ENCODE results near the gene KIAA1671. TPM values are rescaled to one million over a fixed set of nuclear protein-coding genes. Genes with fewer than 3 reads are reported as not detected.

The KIAA1671 gene
- total RNA-seq, 1 donor from 2014 or later = 11.5 TPM

GRCh38 chr22:25101986-25102385, 149.5 kb downstream of the KIAA1671 start:
- peaks cover 3 to 5% (median 4%) of the 10 kb centered on the region in 3 donors for H3K4me1 ChIP-seq (ENCODE audit: control insufficient read depth in 3 of 3, insufficient read depth in 3 of 3, low read length in 3 of 3)
- no peak overlapping the region for H3K4me3 ChIP-seq (ENCODE audit: low read length in 3 of 3)
- H3K27ac ChIP-seq (ENCODE audit: low read depth, low read length) = no peak overlapping the region
- peaks cover 3 to 17% (median 5%) of the 10 kb centered on the region in 3 donors for H3K36me3 ChIP-seq (ENCODE audit: control insufficient read depth in 3 of 3, insufficient read depth in 3 of 3, low read length in 3 of 3)
- no peak overlapping the region for H3K9ac ChIP-seq (ENCODE audit: low read depth in 1 of 3, low read length in 3 of 3)
- H3K9me3 ChIP-seq (ENCODE audit: control insufficient read depth in 3 of 3, low read length in 3 of 3) = no peaks in the 10 kb centered on the region
- H3K27me3 ChIP-seq (ENCODE audit: control insufficient read depth in 3 of 3, insufficient read depth in 3 of 3, low read length in 3 of 3) = no peaks in the 10 kb centered on the region

GRCh38 chr22:25102722-25103121, 150.2 kb downstream of the KIAA1671 start:
- H3K27ac ChIP-seq (ENCODE audit: low read depth, low read length) = no peak overlapping the region
- H3K4me1 ChIP-seq (ENCODE audit: control insufficient read depth in 3 of 3, insufficient read depth in 3 of 3, low read length in 3 of 3) = peaks cover 3 to 5% (median 4%) of the 10 kb centered on the region in 3 donors
- no peaks in the 10 kb centered on the region for H3K9me3 ChIP-seq (ENCODE audit: control insufficient read depth in 3 of 3, low read length in 3 of 3)
- no peak overlapping the region for H3K4me3 ChIP-seq (ENCODE audit: low read length in 3 of 3)
- peaks cover 3 to 17% (median 5%) of the 10 kb centered on the region in 3 donors for H3K36me3 ChIP-seq (ENCODE audit: control insufficient read depth in 3 of 3, insufficient read depth in 3 of 3, low read length in 3 of 3)
- H3K27me3 ChIP-seq (ENCODE audit: control insufficient read depth in 3 of 3, insufficient read depth in 3 of 3, low read length in 3 of 3) = no peaks in the 10 kb centered on the region
- H3K9ac ChIP-seq (ENCODE audit: low read depth in 1 of 3, low read length in 3 of 3) = peak overlapping the region in 1 of 3 donors; percentile 28

GRCh38 chr22:25104367-25104766, 151.9 kb downstream of the KIAA1671 start:
- H3K9me3 ChIP-seq (ENCODE audit: control insufficient read depth in 3 of 3, low read length in 3 of 3) = no peaks in the 10 kb centered on the region
- H3K36me3 ChIP-seq (ENCODE audit: control insufficient read depth in 3 of 3, insufficient read depth in 3 of 3, low read length in 3 of 3) = peaks cover 9 to 26% (median 12%) of the 10 kb centered on the region in 3 donors
- H3K27me3 ChIP-seq (ENCODE audit: control insufficient read depth in 3 of 3, insufficient read depth in 3 of 3, low read length in 3 of 3) = no peaks in the 10 kb centered on the region
- no peak overlapping the region for H3K9ac ChIP-seq (ENCODE audit: low read depth in 1 of 3, low read length in 3 of 3)
- H3K4me1 ChIP-seq (ENCODE audit: control insufficient read depth in 3 of 3, insufficient read depth in 3 of 3, low read length in 3 of 3) = peaks cover 3 to 5% (median 4%) of the 10 kb centered on the region in 3 donors
- no peak overlapping the region for H3K4me3 ChIP-seq (ENCODE audit: low read length in 3 of 3)
- H3K27ac ChIP-seq (ENCODE audit: low read depth, low read length) = no peak overlapping the region

GRCh38 chr22:25105817-25106650, 153.5 kb downstream of the KIAA1671 start:
- no peak overlapping the region for H3K27ac ChIP-seq (ENCODE audit: low read depth, low read length)
- H3K4me1 ChIP-seq (ENCODE audit: control insufficient read depth in 3 of 3, insufficient read depth in 3 of 3, low read length in 3 of 3) = peaks cover 9 to 12% (median 12%) of the 10 kb centered on the region in 3 donors
- peaks cover 9 to 34% (median 12%) of the 10 kb centered on the region in 3 donors for H3K36me3 ChIP-seq (ENCODE audit: control insufficient read depth in 3 of 3, insufficient read depth in 3 of 3, low read length in 3 of 3)
- no peak overlapping the region for H3K4me3 ChIP-seq (ENCODE audit: low read length in 3 of 3)
- no peaks in the 10 kb centered on the region for H3K27me3 ChIP-seq (ENCODE audit: control insufficient read depth in 3 of 3, insufficient read depth in 3 of 3, low read length in 3 of 3)
- H3K9me3 ChIP-seq (ENCODE audit: control insufficient read depth in 3 of 3, low read length in 3 of 3) = no peaks in the 10 kb centered on the region
- H3K9ac ChIP-seq (ENCODE audit: low read depth in 1 of 3, low read length in 3 of 3) = no peak overlapping the region

GRCh38 chr22:25109878-25110595, 157.5 kb downstream of the KIAA1671 start:
- no peaks in the 10 kb centered on the region for H3K9me3 ChIP-seq (ENCODE audit: control insufficient read depth in 3 of 3, low read length in 3 of 3)
- peaks cover 9 to 32% (median 12%) of the 10 kb centered on the region in 3 donors for H3K36me3 ChIP-seq (ENCODE audit: control insufficient read depth in 3 of 3, insufficient read depth in 3 of 3, low read length in 3 of 3)
- H3K27me3 ChIP-seq (ENCODE audit: control insufficient read depth in 3 of 3, insufficient read depth in 3 of 3, low read length in 3 of 3) = no peaks in the 10 kb centered on the region
- peak overlapping the region in 2 of 3 donors; percentile 82 to 95 for H3K4me3 ChIP-seq (ENCODE audit: low read length in 3 of 3)
- H3K9ac ChIP-seq (ENCODE audit: low read depth in 1 of 3, low read length in 3 of 3) = peak overlapping the region in 2 of 3 donors; percentile 67 to 97
- peaks cover 36 to 39% (median 38%) of the 10 kb centered on the region in 3 donors for H3K4me1 ChIP-seq (ENCODE audit: control insufficient read depth in 3 of 3, insufficient read depth in 3 of 3, low read length in 3 of 3)
- peak overlapping the region; percentile 95 for H3K27ac ChIP-seq (ENCODE audit: low read depth, low read length)

- no peaks in the 10 kb centered on the region for H3K27me3 ChIP-seq (ENCODE audit: control insufficient read depth in 3 of 3, insufficient read depth in 3 of 3, low read length in 3 of 3)
- H3K27ac ChIP-seq (ENCODE audit: low read depth, low read length) = peak overlapping the region; percentile 95
- H3K9ac ChIP-seq (ENCODE audit: low read depth in 1 of 3, low read length in 3 of 3) = peak overlapping the region; percentile 67 to 97 (median 81)
- H3K9me3 ChIP-seq (ENCODE audit: control insufficient read depth in 3 of 3, low read length in 3 of 3) = no peaks in the 10 kb centered on the region
- peaks cover 36 to 44% (median 43%) of the 10 kb centered on the region in 3 donors for H3K4me1 ChIP-seq (ENCODE audit: control insufficient read depth in 3 of 3, insufficient read depth in 3 of 3, low read length in 3 of 3)
- peaks cover 9 to 30% (median 12%) of the 10 kb centered on the region in 3 donors for H3K36me3 ChIP-seq (ENCODE audit: control insufficient read depth in 3 of 3, insufficient read depth in 3 of 3, low read length in 3 of 3)
- H3K4me3 ChIP-seq (ENCODE audit: low read length in 3 of 3) = peak overlapping the region; percentile 82 to 95 (median 88)
Measured at GRCh38 chr22:25110596-25110845, 158.0 kb downstream of the KIAA1671 start.

GRCh38 chr22:25110846-25111578, 158.5 kb downstream of the KIAA1671 start:
- Histone ChIP-seq H3K9me3 (ENCODE audit: control insufficient read depth in 3 of 3, low read length in 3 of 3) (no peaks in the 10 kb centered on the region), H3K36me3 (ENCODE audit: control insufficient read depth in 3 of 3, insufficient read depth in 3 of 3, low read length in 3 of 3) (peaks cover 7 to 27% (median 9%) of the 10 kb centered on the region in 3 donors), H3K4me1 (ENCODE audit: control insufficient read depth in 3 of 3, insufficient read depth in 3 of 3, low read length in 3 of 3) (peaks cover 36 to 45% (median 44%) of the 10 kb centered on the region in 3 donors), H3K4me3 (ENCODE audit: low read length in 3 of 3) (peak overlapping the region; percentile 82 to 95 (median 88)), H3K9ac (ENCODE audit: low read depth in 1 of 3, low read length in 3 of 3) (peak overlapping the region; percentile 81 to 97 (median 96)), H3K27me3 (ENCODE audit: control insufficient read depth in 3 of 3, insufficient read depth in 3 of 3, low read length in 3 of 3) (no peaks in the 10 kb centered on the region), H3K27ac (ENCODE audit: low read depth, low read length) (peak overlapping the region; percentile 95)

GRCh38 chr22:25111579-25112517, 159.3 kb downstream of the KIAA1671 start:
- Histone ChIP-seq H3K9ac (ENCODE audit: low read depth in 1 of 3, low read length in 3 of 3) (peak overlapping the region; percentile 93 to 97 (median 96)), H3K27me3 (ENCODE audit: control insufficient read depth in 3 of 3, insufficient read depth in 3 of 3, low read length in 3 of 3) (no peaks in the 10 kb centered on the region), H3K27ac (ENCODE audit: low read depth, low read length) (peak overlapping the region; percentile 95), H3K9me3 (ENCODE audit: control insufficient read depth in 3 of 3, low read length in 3 of 3) (no peaks in the 10 kb centered on the region), H3K4me3 (ENCODE audit: low read length in 3 of 3) (peak overlapping the region; percentile 82 to 95 (median 88)), H3K36me3 (ENCODE audit: control insufficient read depth in 3 of 3, insufficient read depth in 3 of 3, low read length in 3 of 3) (peaks cover 7 to 27% (median 7%) of the 10 kb centered on the region in 3 donors), H3K4me1 (ENCODE audit: control insufficient read depth in 3 of 3, insufficient read depth in 3 of 3, low read length in 3 of 3) (peaks cover 36 to 48% (median 44%) of the 10 kb centered on the region in 3 donors)
